PC-9 (cell line): ENCODE results near the gene BMP8B. TPM values are rescaled to one million over a fixed set of nuclear protein-coding genes. Genes with fewer than 3 reads are reported as not detected.

Experiments
- BruUV-seq: library from RNA; stranded (reverse); fragments of 400-500 nt; replicated peaks from 2 replicates; lab custom pipeline; 2021; lab: Mats Ljungman, UMichigan
- CTCF ChIA-PET: fragments of 300-600 bp; sonication (Branson Sonifier 250); formaldehyde crosslinking; loops from one replicate; lab custom pipeline; 2022; ENCODE audit warnings: antibody characterized with exemption; lab: Charles Lee
- POLR2A ChIA-PET: fragments of 300-600 bp; sonication (Branson Sonifier 250); formaldehyde crosslinking; loops from one replicate; lab custom pipeline; 2022; ENCODE audit warnings: antibody characterized with exemption; ENCODE audit not compliant: unreplicated experiment; lab: Charles Lee
- DNase-seq, 2 experiments: peaks; one replicate each; pipeline versions ENCODE4 v3.0.0 to v3.0.0-alpha.2; 2015 to 2022; ENCODE audit warnings: mixed read lengths in 1 of 2
- H2AFZ ChIP-seq: fragments of 200-600 bp; sonication (generic); 2 replicates; pipeline ENCODE4 v1.8.1; 2017; ENCODE audit warnings: antibody characterized with exemption
- H3F3A ChIP-seq: fragments of 200-600 bp; sonication (generic); 2 replicates; pipeline ENCODE4 v1.8.1; 2017; ENCODE audit warnings: antibody characterized with exemption, mild to moderate bottlenecking, low read depth; ENCODE audit not compliant: insufficient read depth
- H3K27ac ChIP-seq: fragments of 200-600 bp; sonication (generic); 2 replicates; pipeline ENCODE4 v1.6.1; 2016; ENCODE audit warnings: mixed run types
- H3K27me3 ChIP-seq: fragments of 200-600 bp; sonication (generic); 2 replicates; pipeline ENCODE4 v1.6.1; 2016; ENCODE audit warnings: low read depth, mixed run types; ENCODE audit not compliant: insufficient read depth
- H3K36me3 ChIP-seq: fragments of 200-600 bp; sonication (generic); 2 replicates; pipeline ENCODE4 v1.6.1; 2016; ENCODE audit warnings: low read depth, mixed run types
- H3K4me1 ChIP-seq: fragments of 200-600 bp; sonication (generic); replicated peaks from 2 replicates; pipeline ENCODE4 v1.6.1; 2016; ENCODE audit warnings: mixed run types; ENCODE audit not compliant: insufficient read depth
- H3K4me2 ChIP-seq: fragments of 200-600 bp; sonication (generic); 2 replicates; pipeline ENCODE4 v1.6.1; 2017; ENCODE audit warnings: mixed run types
- H3K4me3 ChIP-seq: fragments of 200-600 bp; sonication (generic); 2 replicates; pipeline ENCODE4 v1.6.1; 2016; ENCODE audit warnings: mixed run types
- H3K79me2 ChIP-seq: fragments of 200-600 bp; sonication (generic); 2 replicates; pipeline ENCODE4 v1.6.1; 2017; ENCODE audit warnings: low read depth, mixed run types
- H3K9me2 ChIP-seq: fragments of 200-600 bp; sonication (generic); 2 replicates; pipeline ENCODE4 v1.8.1; 2017; ENCODE audit warnings: mild to moderate bottlenecking; ENCODE audit not compliant: insufficient read depth
- H3K9me3 ChIP-seq: fragments of 200-600 bp; sonication (generic); 2 replicates; pipeline ENCODE4 v1.8.1; 2016; ENCODE audit warnings: low read depth; ENCODE audit not compliant: insufficient read depth
- H4K20me1 ChIP-seq: fragments of 200-600 bp; sonication (generic); 2 replicates; pipeline ENCODE4 v1.8.1; 2017; ENCODE audit not compliant: insufficient read depth
- CTCF ChIP-seq: fragments of 200-600 bp; sonication (generic); conservative IDR thresholded peaks from 2 replicates; pipeline ENCODE4 v1.6.1; 2017; ENCODE audit warnings: mixed run types, antibody characterized with exemption, mild to moderate bottlenecking, moderate library complexity
- EZH2 ChIP-seq: fragments of 200-600 bp; sonication (generic); IDR thresholded peaks from 2 replicates; pipeline ENCODE4 v1.8.0; 2017; ENCODE audit warnings: antibody characterized with exemption, low read depth
- intact Hi-C: fragments of 100-400 bp; cut with micrococcal nuclease; formaldehyde crosslinking; loops from one replicate; pipeline ENCODE4 v1.10.0; 2022; ENCODE audit not compliant: unreplicated experiment
- total RNA-seq: library from RNA; stranded (reverse); gene quantifications from 2 replicates; pipeline ENCODE4 v1.2.3, GENCODE V29; 2021

The BMP8B gene
- total RNA-seq, 1 experiment from 2014 or later: 2.4 TPM

GRCh38 chr1:39833121-39833520, 44.5 kb upstream of the BMP8B start:
- H2AFZ ChIP-seq: no peak overlapping the region
- H3K4me2 ChIP-seq: no peak overlapping the region
- no peak for DNase-seq
- H3K79me2 ChIP-seq: no peaks in the 10 kb centered on the region
- intact Hi-C loops: loop anchor here (5.0 kb wide), 1 partner anchor 69 kb away; the partner anchor contains the start of gene MYCL
- TF ChIP-seq CTCF (no peak), EZH2 (no peak)
- no peaks in the 10 kb centered on the region for H4K20me1 ChIP-seq
- H3K9me3 ChIP-seq: no peaks in the 10 kb centered on the region
- no peaks in the 10 kb centered on the region for H3K27me3 ChIP-seq
- H3K36me3 ChIP-seq: no peaks in the 10 kb centered on the region
- CTCF ChIA-PET: no interaction called here
- H3K4me3 ChIP-seq: no peak overlapping the region
- H3F3A ChIP-seq: no peaks in the 10 kb centered on the region
- no peak overlapping the region for H3K27ac ChIP-seq
- no peaks in the 10 kb centered on the region for H3K9me2 ChIP-seq
- H3K4me1 ChIP-seq: peaks cover 13% of the 10 kb centered on the region
- POLR2A ChIA-PET: interaction anchor here (0.6 kb wide), 1 partner anchor 201 kb away, joined by 8 read pairs; no protein-coding TSS in a partner anchor
- no TSS peak for BruUV-seq

- peaks cover 13% of the 10 kb centered on the region for H3K4me1 ChIP-seq
- POLR2A ChIA-PET: interaction anchor here (0.7 kb wide), 1 partner anchor 124 kb away, joined by 25 read pairs; no protein-coding TSS in a partner anchor
Observed at GRCh38 chr1:39832294-39832693, 43.6 kb upstream of the BMP8B start.

GRCh38 chr1:39829791-39830533, 41.3 kb upstream of the BMP8B start:
- intact Hi-C loops: loop anchor here (5.0 kb wide), 1 partner anchor 72 kb away; the partner anchor contains the start of gene MYCL
- peak; percentile 57 to 76 for DNase-seq
- H3K79me2 ChIP-seq: no peaks in the 10 kb centered on the region
- H3K36me3 ChIP-seq: no peaks in the 10 kb centered on the region
- BruUV-seq: no TSS peak
- no peaks in the 10 kb centered on the region for H3K27me3 ChIP-seq
- H3F3A ChIP-seq: no peaks in the 10 kb centered on the region
- no peaks in the 10 kb centered on the region for H3K9me2 ChIP-seq
- H3K27ac ChIP-seq: peak overlapping the region; percentile 30; the same call in 1 of the 2 replicates
- ChIA-PET POLR2A (interaction anchor here (0.5 to 0.7 kb wide), 2 partner anchors 24 to 679 kb away, joined by 3 to 8 read pairs; partner anchors contain the start of gene EXO5), CTCF (no interaction called here)
- no peaks in the 10 kb centered on the region for H4K20me1 ChIP-seq
- H2AFZ ChIP-seq: no peak overlapping the region
- H3K9me3 ChIP-seq: no peaks in the 10 kb centered on the region
- H3K4me2 ChIP-seq: peak overlapping the region; percentile 46
- TF ChIP-seq CTCF: no peak
- no peak for TF ChIP-seq EZH2
- H3K4me1 ChIP-seq: peaks cover 17% of the 10 kb centered on the region
- H3K4me3 ChIP-seq: no peak overlapping the region

More at GRCh38 chr1:39832294-39832693, 43.6 kb upstream of the BMP8B start:
- BruUV-seq: no TSS peak
- TF ChIP-seq EZH2 (no peak), CTCF (no peak)
- no peak for DNase-seq
- Histone ChIP-seq H3K36me3 (no peaks in the 10 kb centered on the region), H3K4me2 (no peak overlapping the region), H3K79me2 (no peaks in the 10 kb centered on the region), H3K27me3 (no peaks in the 10 kb centered on the region), H3K27ac (no peak overlapping the region), H3F3A (no peaks in the 10 kb centered on the region), H3K9me2 (no peaks in the 10 kb centered on the region), H4K20me1 (no peaks in the 10 kb centered on the region), H3K9me3 (no peaks in the 10 kb centered on the region), H3K4me3 (no peak overlapping the region), H2AFZ (no peak overlapping the region)
- intact Hi-C loops: loop anchor here (5.0 kb wide), 1 partner anchor 70 kb away; the partner anchor contains the start of gene MYCL
- CTCF ChIA-PET: no interaction called here
